AG08395 (cell line): ENCODE results near the gene POTEB.
"Not testable (repeated sequence)": the region's sequence is repeated elsewhere in the genome, so short reads cannot be mapped to it uniquely, and the experiment has no call there.

Experiments used
- DNase-seq: peaks from one replicate; pipeline ENCODE4 v3.0.0; 2012; ENCODE audit warnings: mixed read lengths, low spot score

POTEB gene

DNA sequence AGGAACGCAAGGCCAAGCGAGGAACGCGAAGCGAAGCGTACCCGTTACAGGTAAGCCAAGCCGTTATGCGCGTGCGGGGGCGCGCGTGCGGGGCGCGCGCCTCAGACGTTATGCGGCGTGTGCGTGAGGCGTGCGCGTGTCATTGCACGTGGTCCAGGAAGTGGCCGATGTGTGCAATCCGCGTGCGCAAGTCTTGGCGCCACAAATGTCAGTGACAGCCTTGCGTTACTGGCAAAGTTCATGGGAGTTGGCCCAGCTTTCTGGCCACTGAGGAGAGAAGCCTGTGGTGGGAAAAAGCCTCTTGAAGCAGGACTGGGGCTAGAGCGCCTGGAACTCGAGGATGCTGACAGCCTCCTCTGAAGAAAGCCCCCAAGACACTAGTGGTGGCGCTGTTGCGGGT, at the start of gene POTEB:
Gene POTEB, minus strand, starts transcription at position 101 of the 400 bp plus-strand sequence. CDS start 489 bp downstream, outside the sequence.
- not testable (repeated sequence) for DNase-seq

DNA sequence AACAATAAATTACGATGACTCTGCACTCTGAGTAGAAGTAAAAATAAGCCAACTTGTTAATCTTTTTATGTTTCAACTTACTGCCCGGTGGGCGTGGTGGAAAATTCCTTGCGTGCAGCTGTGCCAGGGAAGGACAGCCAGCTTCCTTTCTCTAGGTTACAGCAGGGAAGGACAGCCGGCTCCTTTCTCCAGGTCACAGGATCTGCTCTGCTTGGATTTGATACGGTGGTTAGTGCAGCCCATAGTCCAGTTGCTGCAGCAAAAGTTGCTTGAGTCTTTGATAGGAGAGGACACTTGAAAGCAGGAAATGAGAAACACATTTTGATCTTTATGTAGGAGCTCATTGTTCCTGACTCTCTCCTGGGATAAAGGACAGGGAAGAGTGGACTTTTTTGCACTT, 13.4 kb upstream of the POTEB start:
- DNase-seq: not testable (repeated sequence)

DNA sequence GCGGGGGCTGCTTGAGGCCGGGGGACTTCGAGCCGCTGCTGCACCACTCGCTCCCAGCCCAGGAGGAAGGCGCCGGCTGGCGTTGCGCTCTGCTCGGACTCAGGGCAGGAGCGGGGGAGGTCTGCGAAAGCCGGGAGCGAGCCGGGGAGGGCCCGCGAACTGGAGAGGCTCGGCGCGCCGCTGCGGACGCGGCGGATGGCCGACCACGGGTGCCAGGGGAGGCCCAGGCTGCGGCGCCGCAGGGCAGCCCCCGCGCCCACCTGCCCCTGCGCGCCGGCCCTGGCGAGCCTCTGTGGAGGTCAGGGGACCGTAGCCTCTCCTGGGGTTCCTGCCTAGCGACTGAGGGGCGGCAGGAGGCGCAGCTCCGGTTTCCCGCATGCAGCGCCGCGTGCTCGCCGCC, 12.0 kb upstream of the POTEB start:
- not testable (repeated sequence) for DNase-seq

DNA sequence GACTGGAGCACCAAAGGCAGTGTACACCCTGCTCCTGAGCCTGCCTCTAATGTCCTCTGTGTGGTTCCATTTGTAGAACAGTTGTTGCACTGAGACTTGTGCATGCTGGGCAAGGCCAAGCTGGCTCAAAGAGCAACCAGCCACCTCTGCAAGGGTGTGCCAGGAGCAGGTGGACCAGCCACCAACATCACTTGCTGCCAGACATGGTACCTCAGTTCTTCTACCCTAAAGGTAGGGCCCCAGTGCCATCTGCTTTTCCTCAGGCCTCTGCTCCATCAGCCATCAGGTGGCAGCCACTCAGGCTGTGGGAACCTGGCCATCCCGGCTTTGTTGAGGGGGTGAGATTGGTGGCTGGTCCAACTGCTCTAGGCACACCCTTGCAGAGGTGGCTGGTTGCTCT, 38.7 kb downstream of the POTEB start:
- DNase-seq: not testable (repeated sequence)
